NOMO-1 treated with DMSO at 0.1 percent for 48 hours (cell line): ENCODE data around the gene KRTAP5-10.
"Not testable (repeated sequence)": the region's sequence is repeated elsewhere in the genome, so short reads cannot be mapped to it uniquely, and the experiment has no call there.

Experiments used
- DNase-seq: peaks from one replicate; lab custom pipeline; 2025; ENCODE audit not compliant: unreplicated experiment; lab: John Stamatoyannopoulos, UW

Gene KRTAP5-10

GRCh38 chr11:71542382-71542781 lies 23.0 kb upstream of the KRTAP5-10 start:
- DNase-seq: no peak

DNA sequence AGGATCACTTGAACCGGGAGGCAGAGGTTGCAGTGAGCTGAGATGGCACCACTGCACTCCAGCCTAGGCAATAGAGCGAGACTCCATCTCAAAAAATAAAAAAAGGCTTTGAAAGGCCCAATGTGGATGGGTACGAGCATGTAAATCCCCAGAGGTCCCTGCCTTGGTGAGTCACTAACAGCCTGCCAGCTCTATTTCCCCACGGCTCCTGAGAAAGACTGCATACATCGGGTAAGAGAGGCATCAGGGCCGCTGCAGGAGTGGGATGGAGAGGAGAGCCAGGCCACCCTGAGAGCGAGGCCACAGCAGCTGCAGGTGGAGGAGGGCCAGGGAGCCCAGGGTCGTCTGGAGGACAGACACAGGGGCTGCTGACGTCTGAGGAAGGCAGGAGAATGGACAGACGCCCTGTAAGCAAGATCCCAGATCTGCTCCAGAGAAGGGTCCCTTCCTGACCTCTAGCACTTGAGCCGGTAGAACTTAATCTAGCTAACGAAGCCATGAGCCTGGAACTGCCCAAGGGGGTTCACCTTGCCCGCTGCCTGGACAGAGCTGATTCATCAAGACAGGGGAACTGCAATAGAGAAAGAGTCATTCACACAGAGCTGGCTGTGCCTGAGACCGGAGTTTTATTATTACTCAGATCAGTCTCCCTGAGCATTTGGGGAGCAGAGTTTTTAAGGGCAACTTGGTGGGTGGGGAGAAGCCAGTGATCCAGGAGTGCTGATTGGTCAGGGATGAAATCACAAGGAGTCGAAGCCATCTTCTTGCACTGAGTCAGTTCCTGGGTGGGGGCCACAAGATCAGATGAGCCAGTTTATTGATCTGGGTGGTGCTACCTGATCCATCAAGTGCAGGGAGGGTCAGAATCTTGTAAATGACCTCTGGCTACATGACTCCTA lies 22.2 kb upstream of the KRTAP5-10 start:
- DNase-seq: no peak

DNA sequence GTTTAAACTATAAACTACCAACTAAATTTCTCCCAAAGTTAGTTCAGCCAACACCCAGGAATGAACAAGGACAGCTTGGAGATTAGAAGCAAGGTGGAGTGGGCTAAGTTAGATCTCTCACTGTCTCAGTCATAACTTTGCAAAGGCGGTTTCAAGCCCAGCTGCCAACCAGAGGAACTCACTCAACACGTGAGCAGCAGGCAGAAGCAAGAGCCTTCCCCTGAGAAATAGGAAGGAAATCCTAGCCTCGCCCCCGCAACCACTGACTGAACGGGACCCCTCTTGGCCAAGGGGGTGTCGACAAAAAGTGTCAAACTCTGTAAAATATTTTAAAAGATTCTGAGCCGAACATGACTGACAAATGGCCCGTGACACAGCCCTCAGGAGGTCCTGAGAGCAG lies 21.5 kb upstream of the KRTAP5-10 start:
- DNase-seq: no peak

GRCh38 chr11:71544525-71545214 lies 20.7 kb upstream of the KRTAP5-10 start:
- DNase-seq: no peak

- no peak for DNase-seq
Measured at GRCh38 chr11:71545405-71545966, 19.9 kb upstream of the KRTAP5-10 start.

DNA sequence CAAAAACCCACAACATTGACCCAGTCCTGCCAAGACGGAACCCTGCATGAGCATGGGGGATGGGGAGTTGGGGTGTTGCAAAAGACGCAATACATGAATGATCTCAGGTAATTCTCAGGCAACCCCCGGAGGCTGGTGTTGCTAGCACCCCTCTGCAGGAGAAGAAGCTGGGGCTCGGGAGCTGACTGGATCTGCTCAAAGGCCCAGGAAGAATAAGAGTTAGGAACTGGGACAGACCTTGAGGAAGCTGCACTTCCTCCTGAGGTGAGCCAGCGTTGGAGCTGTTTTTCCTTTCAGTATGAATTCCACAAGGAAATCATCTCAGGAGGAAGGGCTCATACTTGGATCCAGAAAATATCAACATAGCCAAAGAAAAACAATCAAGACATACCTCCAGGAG lies 17.2 kb upstream of the KRTAP5-10 start, which contains the start of gene KRTAP5-9:
TSS of gene KRTAP5-9 (plus strand) at position 301 of the 400 bp plus-strand sequence. CDS start 238 bp downstream, outside the sequence.
- no peak for DNase-seq

DNA sequence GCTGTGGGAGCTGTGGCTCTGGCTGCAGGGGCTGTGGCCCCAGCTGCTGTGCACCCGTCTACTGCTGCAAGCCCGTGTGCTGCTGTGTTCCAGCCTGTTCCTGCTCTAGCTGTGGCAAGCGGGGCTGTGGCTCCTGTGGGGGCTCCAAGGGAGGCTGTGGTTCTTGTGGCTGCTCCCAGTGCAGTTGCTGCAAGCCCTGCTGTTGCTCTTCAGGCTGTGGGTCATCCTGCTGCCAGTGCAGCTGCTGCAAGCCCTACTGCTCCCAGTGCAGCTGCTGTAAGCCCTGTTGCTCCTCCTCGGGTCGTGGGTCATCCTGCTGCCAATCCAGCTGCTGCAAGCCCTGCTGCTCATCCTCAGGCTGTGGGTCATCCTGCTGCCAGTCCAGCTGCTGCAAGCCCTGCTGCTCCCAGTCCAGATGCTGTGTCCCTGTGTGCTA lies 16.6 kb upstream of the KRTAP5-10 start:
- DNase-seq: no peak

GRCh38 chr11:71551711-71552110 lies 13.7 kb upstream of the KRTAP5-10 start:
- DNase-seq: peak; percentile 70

DNA sequence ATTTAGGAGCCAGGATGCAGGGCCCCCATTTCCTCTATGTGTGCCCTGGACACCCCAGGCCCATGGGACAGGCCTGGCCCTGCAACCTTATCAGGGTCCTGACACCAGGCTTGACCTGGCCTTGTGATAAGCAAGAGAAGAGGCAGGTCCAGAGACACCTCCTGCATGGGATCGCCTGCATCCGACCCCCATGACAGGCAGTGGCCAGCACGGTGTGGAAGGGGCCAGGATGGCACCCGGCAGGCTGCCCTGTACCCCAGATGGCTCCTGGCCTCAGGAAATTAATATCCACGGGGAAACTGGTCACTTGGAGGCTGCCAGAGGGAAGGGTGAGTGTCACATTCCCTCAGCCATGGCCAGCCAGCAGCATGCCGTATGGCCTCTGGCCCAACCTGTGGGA lies 10.4 kb upstream of the KRTAP5-10 start:
- no peak for DNase-seq

DNA sequence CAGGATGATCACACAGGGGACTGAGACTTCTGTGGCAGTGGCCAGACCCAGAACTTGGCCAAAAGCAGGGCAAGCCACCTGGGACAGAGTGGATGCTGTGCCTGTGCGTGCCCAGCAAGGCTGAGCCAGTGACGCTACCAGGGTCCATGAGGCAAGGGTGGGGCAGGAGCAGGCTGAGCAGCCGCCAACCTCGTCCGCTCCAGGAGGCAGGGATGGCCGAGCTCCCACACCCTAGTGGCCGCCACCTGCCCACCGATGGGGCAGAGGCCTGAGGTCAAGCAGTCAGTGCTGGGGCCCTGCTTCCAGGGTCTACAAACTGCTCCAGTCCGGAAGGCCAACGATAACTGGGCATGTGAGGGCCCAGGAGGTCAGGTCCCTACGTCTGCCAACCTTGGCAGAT lies 9.9 kb upstream of the KRTAP5-10 start:
- DNase-seq: no peak

DNA sequence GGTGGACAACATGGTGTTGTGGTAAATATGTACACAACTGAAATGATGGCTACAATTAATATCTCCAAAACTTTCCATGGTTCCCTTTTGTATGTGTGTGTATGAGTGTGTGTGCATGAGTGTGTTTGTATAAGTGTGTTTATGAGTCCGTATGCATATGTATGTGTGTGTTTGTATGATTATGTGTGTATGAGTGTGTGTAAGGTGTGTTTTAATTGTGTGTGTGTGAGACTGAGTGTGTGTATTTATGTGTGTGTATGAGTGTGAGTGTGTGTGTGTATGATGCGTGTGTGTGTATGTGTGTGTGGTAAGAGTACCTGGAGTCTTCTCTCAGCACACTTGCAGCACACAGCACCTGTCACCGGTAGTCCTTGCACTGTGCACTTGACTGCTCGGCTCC lies 9.3 kb upstream of the KRTAP5-10 start:
- DNase-seq: no peak

GRCh38 chr11:71557257-71557656 lies 8.1 kb upstream of the KRTAP5-10 start:
- DNase-seq: no peak

DNA sequence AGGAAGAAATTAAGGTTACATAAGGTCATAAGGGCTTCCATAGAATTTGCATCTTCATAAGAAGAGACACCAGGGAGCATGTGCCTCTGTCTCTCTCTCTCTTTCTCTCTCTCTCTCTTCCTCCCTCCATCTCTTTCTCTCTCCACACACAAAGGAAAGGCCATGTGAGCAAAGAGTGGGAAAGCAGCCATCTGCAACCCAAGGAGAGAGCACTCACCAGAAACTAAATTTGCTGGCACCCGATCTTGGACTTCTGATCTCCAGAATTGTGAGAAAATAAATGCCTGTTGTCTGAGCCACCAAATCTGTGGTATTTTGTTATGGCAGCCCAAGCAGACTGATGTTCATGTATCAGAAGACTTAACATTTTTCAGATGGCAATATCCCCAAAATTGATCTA lies 6.4 kb upstream of the KRTAP5-10 start:
- DNase-seq: no peak

DNA sequence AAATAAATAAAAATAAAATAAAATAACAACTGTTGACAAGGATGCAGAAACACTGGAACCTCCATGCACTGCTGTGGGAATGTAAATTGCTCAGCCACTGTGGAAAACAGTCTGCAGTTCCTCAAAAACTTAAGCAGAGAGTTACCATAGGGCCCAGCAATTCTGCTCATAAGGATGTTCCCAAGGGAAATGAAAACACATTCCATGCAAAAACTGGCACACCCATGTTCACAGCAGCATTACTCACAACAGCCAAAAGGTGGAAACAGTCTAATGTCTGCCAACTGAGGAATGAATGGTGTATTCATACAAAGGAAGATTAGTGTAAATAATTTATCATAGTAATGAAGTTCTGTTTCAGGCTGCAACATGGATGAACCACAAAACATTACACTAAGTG lies 3.2 kb upstream of the KRTAP5-10 start:
- no peak for DNase-seq

- peak; percentile 28 for DNase-seq
Measured at GRCh38 chr11:71563406-71563805, 2.0 kb upstream of the KRTAP5-10 start.

- DNase-seq: no peak
Measured at GRCh38 chr11:71564430-71564829, 933 bp upstream of the KRTAP5-10 start.

DNA sequence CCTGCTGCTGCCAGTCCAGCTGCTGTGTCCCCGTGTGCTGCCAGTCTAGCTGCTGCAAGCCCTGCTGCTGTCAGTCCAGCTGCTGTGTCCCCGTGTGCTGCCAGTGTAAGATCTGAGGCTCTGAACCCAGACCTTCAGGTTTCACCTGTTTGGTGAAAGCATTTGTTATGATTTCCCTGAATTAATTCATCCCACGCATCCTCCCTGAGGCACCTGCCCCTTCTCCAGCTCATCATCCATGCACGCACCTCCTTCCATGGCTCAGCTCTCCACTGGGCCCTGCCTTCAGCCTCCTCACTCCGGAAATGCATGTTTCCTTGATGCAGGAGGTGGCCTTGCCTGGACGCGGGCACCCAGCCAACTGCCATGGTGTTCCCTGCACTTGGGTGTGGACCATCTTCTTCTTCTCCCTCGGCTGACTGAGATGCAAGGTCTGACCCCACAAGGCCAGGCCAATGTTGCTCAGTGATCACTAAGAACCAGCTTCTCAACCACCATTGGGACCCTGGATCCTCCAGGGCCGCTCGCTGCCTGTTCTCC lies 788 bp downstream of the KRTAP5-10 start:
- DNase-seq: no peak

GRCh38 chr11:71566626-71567599 lies 1.6 kb downstream of the KRTAP5-10 start:
- not testable (repeated sequence) for DNase-seq

DNA sequence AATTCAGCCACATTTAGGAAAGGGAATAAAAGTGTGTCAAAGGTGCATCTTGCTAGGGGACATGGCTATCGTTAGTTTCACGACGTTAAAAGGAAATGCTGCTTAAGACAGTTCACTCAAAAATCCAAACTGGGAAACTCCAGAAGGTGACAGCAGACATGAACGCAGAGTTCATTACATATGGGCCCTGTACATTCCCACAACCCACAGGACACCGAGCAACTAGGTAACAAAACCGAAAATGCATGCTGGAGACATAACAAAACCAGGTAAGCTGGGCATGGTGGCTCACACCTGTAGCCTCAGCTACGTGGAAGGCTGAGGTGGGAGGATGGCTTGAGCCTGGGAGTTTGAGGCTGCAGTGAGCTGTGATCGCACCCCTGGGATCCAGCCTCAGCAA lies 2.3 kb downstream of the KRTAP5-10 start:
- DNase-seq: not testable (repeated sequence)

DNA sequence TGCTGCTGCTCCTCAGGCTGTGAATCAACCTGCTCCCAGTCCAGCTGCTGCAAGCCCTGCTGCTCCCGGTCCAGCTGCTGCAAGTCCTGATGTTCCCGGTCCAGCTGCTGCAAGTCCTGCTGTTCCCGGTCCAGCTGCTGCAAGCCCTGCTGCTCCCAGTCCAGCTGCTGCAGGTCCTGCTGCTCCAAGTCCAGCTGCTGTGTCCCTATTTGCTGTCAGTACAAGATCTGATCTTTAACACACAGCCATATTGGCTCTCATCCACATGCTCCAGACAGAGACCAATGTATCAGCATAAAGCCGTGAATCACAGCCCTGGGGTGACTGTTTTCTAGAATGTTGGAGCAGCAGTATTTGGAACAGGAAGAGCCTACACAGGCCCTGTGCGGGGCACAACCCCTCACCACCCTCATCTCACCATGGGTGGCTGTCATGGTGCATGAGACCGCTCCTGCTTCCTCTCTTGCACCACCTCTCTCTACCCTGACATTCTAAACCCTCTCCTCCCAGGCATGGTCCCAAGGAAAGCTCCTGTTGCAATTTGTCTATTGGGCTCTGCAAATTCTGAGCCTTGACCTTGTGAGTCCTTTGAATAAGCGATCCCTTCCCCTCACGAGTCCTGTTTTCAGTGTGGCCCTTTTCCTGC lies 3.5 kb downstream of the KRTAP5-10 start:
- DNase-seq: no peak
